IPS-18c (cell line): ENCODE data around the gene AOPEP.

Experiments used
- H3K4me3 ChIP-seq: 2 replicates; pipeline ENCODE4 v1.7.0; 2013; ENCODE audit warnings: low read depth, mild to moderate bottlenecking, low read length, moderate library complexity; ENCODE audit not compliant: insufficient read depth
- H3K9me3 ChIP-seq: one replicate; pipeline ENCODE4 v1.6.1; 2013; ENCODE audit warnings: mild to moderate bottlenecking, low read length, moderate library complexity; ENCODE audit not compliant: control insufficient read depth, insufficient read depth

AOPEP gene

DNA sequence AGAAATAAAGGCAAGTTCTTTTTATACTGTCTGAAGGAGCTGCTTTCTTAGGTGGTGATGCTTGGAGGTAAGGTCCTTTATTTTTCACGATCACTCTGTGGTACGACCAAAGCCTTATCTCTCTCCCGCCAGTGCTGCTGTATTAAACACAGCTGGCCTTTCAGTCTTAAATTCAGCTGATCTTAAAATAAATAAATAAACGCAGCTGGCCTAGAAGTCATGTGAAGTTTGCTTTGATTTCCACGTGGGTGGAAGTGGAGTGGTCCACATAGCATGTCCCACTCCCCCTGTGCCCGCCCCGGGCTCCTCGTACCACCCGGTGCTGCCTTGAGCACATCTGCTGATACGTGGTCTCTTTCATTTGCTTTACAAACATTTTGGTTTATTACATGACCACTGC lies 330.6 kb downstream of the AOPEP start:
- Histone ChIP-seq H3K4me3 (no peak overlapping the region), H3K9me3 (no peaks in the 10 kb centered on the region)

DNA sequence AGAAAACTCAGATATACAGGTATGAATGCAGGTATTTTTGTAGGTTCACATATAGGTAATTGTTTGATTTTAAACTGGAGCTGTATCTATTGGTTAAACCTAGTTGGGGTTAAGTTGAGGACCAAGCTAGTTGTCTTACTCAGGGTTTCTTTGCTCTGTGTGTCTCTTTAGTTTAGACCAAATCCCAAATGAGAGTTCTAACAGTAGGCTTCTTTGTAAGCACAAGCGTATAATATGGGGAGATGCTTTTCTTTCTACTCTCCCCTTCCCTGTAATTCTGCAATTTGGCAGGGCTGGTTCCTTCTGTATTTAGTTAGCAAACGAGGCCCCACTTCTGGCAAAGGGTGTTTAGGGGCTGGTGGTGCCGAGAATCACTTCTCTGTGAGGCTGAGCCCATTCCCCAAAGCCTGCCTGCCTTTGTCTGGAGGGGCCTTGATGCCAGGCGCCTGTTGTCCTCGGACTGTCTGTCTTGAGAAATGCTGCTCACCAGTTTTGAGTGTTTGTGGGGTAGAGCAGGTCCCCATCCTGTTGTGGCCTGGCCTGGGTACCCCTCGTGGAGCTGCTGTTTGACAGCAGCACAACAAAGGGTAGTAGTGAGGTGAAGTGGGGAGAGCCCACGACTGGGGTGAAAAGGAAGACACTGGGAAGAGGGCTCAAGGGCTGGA lies 331.8 kb downstream of the AOPEP start:
- Histone ChIP-seq H3K4me3 (no peak overlapping the region), H3K9me3 (no peaks in the 10 kb centered on the region)

DNA sequence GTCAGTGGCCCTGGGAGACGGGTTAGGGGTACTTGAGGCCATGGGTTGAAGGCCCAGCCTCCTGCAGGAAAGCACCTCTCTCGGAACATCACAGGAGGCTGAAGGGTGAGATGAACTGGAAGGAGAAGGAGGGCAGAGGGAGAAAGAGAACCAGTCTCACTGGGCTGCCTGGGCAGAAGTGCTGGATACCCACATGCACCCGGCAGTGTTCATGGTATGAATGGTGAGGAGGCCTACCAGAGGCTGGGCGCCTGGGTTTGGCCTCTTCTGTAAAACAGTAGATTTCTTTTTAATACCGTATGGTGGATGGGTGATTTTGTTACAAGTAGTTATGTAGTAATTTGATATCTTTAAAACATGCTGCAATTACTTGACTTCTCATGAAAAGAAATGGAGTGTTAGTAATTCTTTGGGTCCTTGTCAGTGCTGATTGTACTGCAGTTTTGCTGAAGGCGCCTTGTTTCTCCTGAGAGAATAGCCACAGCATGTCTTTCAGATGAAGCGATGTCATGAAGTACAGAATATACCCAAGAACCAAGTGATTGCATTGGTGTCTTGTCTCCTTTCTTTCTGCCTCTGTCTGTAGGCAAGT lies 332.4 kb downstream of the AOPEP start:
- H3K4me3 ChIP-seq = no peak overlapping the region
- H3K9me3 ChIP-seq = no peaks in the 10 kb centered on the region

DNA sequence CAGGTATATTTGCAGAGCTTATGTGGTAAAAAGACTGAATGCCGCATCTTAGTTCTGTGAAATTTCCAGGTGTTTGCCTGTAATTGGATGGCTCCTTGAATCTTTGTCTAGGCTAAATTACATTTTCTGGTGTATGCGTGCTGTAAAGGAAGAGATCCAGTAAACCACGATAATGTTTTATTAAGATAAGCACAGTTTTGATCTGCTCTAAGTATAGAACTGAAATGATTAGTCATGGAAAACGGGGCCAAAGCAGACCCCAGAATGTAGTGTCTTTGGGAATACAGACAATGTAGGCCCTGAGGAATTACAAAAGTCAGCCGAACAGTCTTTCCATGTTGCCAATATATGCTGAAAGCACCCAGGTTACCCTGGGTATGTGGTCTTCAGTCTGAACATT lies 333.7 kb downstream of the AOPEP start:
- Histone ChIP-seq H3K9me3 (no peaks in the 10 kb centered on the region), H3K4me3 (no peak overlapping the region)

DNA sequence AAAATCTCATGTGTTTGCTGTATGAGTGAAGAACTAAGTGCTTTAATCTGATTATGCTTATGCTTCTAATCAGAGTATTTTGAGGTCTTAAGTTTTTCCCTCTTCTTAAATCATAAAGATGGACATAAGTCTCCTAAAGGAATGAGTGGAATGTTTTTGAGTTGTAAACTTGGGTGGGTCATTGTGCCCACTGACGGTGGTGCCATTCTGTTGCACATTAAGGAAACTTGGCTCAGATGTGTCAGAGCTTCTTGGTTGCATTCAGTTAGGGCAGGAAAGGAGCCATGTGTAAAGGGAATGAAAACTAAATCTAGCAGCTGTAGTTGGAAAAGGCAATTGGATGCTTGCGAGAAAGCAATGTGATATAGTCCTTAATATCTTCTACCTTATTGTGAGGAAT lies 334.4 kb downstream of the AOPEP start:
- H3K4me3 ChIP-seq = no peak overlapping the region
- no peaks in the 10 kb centered on the region for H3K9me3 ChIP-seq

DNA sequence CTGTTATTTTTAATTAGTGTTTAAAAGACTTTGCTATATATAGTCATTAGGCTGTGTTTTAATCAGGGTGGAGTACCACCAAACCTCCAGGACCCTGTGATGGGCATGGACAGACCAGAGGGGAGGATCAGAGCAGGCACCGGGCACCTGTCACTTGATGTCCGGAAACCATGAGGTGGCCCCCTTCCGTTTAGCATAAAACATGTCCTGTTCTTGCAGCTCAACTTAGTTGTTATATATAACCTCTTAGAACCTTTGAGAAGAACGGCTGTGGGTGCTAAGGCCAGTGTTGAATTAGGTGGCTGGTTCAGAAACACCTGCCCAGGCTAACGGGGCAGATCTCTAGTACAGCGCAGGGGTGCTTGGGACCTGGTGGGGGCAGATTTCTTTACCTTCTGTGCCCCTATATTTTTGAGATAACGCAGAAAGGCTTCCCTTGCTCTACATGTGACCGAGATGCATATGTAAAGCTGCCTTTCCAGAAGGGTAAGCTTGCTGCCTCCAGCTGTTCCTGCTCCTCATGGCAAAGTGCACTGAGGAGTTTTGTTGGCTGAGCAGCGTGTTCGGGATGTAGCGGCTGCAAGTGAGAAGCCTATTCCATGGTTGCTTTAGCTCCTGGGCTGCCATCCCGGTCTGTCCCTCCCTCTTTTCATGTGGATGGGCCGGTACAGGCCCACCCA lies 335.6 kb downstream of the AOPEP start:
- Histone ChIP-seq H3K4me3 (no peak overlapping the region), H3K9me3 (no peaks in the 10 kb centered on the region)

DNA sequence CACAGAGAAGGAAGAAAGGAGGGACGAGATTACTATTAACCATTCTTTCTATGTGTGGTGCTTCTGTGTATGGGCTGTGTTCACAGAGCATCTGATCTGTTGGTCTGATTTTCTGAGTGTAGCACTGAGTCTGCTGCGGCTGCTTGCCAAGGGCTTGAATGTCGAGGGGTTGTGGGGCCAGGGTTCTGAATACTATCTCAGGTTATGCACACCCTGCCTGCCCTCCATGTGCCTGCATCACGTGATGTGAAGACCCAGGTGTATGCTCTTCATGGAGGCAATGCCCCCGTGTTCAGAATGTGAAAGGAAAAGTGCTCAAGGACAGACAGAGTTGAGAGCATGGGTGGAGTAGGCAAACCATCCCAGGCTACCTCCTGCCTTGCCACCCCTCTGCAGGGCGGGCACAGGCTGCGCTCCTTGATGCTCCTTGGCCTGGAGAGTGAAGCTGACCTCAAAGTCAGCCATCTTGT lies 336.1 kb downstream of the AOPEP start:
- no peak overlapping the region for H3K4me3 ChIP-seq
- H3K9me3 ChIP-seq = no peaks in the 10 kb centered on the region

DNA sequence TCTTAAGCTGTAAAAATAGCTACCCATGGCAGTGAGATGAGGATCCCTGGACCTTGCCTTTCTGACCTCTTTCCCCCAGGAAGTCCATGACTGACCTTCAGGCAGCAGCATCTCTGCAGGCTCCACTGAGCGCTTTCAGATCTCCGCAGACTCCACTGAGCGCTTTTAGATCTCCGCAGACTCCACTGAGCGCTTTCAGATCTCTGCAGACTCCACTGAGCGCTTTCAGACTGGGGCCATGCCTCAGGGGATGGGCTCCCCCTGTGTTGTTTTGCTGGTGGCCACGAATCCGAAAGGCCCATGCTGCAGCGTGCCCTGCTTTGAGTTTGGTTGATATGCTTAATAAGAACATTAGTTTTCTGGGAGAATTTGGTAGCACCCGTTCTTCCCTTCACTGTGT lies 336.8 kb downstream of the AOPEP start:
- Histone ChIP-seq H3K4me3 (no peak overlapping the region), H3K9me3 (no peaks in the 10 kb centered on the region)

DNA sequence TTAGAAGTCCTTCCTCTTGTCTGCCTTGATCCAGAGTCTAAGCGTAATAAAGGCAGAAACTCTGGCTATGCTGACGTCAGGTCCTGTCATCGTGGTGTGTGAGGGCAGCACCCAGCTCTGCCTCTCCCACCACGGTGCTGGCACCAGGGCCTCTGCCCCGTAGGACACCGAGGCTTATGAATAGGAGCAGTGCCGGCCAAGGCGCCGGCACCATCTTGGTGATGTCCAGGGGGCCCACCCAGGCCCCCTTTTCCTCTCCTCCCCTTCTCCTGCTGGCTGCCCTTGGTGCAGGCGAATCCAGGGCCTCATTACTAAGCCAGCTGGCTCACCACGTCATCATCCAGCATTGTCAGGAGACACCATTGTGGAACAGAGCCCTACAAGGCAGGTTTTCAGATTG lies 338.7 kb downstream of the AOPEP start:
- Histone ChIP-seq H3K9me3 (no peaks in the 10 kb centered on the region), H3K4me3 (no peak overlapping the region)

DNA sequence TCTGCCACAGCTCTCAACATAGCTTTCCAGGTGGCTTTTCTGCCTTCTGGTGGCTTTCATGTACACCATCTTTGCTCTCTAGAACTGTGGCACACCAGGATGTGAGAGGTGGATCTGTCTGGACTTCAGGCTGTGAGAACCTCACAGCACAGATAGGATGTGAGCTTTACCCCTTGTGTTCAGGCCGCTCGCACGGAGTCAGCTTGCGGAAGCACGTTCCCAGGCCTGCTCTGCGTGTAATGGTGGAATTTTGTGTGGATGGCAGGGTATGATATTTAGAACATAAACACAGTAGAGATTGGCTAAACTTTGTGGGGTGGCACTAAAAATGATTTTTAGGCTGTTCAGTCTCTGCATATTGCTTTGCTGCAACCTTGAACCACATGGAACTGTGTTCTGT lies 340.6 kb downstream of the AOPEP start:
- no peaks in the 10 kb centered on the region for H3K9me3 ChIP-seq
- H3K4me3 ChIP-seq = no peak overlapping the region

DNA sequence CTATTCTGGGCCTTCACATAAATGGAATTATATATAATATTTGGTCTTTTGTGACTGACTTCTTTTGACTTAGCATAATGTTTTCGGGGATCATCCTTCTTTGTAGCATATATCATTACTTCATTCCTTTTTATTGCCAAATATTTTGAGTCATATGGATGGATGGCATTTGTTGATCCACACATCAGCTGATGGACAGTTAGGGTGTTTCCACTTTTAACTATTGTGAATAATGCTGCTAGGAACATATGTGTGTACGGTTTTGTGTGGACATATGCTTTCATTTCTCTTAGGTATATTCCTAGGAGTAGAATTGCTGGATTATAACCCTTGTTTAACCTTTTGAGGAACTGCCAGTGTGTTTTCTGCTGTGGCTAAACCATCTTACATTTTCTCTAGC lies 341.4 kb downstream of the AOPEP start:
- H3K9me3 ChIP-seq = no peaks in the 10 kb centered on the region
- no peak overlapping the region for H3K4me3 ChIP-seq

DNA sequence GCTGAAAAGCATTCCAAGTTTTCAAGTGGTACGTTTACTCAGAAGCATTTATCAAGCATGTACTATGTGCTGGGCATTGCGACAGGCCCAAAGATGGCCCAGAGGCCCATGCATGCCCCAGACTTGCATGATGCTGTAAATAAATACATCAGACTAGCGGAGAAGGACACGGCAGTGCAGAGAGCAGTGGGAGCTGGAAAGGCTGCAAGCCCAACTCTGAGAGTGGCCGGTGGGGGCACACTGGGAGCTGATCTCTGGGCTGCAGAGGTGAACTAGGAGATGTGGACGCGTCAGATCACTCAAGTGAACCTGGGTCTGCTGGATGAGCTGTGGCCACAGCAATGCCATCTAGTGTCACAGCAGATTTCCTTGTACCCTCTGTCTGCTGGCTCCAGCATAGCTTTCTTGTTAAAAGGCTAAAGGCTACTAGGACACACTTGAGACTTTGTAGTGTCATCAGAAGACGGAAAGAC lies 344.1 kb downstream of the AOPEP start:
- H3K9me3 ChIP-seq = no peaks in the 10 kb centered on the region
- H3K4me3 ChIP-seq = no peak overlapping the region

DNA sequence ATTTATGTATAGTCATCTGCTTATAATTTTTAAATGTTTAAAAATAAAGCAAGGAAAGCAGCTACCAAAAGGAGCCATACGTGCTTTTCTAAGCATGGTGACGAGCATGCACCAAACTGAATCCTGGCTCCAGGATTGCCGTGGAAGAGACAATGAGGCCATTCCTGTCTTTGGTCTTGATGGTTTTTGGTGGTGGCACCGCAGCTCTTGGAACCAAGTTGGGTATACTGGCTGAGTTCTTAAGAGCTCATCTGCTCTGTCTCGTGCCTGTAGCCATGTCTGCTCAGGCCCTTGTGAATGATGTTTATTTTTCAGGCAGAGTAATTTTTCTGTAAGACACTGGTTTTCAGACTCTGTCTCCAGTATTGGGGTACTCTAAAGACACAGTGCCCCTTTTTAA lies 345.0 kb downstream of the AOPEP start:
- Histone ChIP-seq H3K4me3 (no peak overlapping the region), H3K9me3 (no peaks in the 10 kb centered on the region)

DNA sequence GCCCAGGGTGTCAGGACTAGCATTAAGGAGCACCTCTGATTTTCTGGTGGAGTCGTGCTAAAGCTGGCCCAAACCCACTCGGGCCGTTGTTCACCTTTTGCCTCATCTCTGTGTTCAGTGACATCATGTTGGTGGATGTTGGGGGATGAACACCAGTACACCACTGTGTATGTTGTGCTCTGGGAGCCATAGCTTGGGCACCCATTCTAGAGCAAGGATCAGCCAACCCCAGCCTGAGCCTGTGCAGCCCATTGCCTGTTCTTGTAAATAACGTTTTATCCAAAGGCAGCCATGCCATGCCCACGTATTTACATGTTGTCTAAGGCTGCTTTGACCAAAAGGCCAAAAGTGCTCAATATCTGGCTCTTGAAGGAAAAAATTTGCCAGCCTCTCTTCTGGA lies 345.4 kb downstream of the AOPEP start:
- no peaks in the 10 kb centered on the region for H3K9me3 ChIP-seq

DNA sequence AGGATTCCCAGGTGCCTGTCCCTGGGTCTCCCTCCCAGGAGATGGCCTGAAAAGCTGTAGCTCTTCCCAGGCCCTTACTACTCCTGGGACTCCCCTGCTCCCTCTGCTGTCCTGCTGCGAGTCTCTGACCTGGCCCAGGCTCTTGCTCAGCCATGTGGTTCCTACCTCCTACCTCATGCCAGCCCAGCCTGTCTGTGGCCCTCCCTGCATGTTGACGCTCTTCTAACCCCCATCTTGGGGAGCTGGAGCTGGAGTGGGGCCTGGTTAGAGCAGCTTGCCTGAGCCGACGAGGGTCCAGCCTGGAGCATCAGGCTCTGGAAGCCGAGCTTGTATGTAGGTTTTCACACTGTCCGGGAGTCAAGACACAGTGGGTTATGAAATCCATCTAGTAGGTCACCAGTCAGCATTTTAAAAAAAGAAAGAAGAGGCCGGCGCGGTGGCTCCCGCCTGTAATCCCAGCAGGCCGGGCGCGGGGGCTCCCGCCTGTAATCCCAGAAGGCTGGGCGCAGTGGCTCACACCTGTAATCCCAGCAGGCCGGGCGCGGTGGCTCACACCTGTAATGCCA lies 346.6 kb downstream of the AOPEP start:
- Histone ChIP-seq H3K9me3 (no peaks in the 10 kb centered on the region), H3K4me3 (no peak overlapping the region)

More for the DNA sequence above, 345.4 kb downstream of the AOPEP start:
- no peak overlapping the region for H3K4me3 ChIP-seq

DNA sequence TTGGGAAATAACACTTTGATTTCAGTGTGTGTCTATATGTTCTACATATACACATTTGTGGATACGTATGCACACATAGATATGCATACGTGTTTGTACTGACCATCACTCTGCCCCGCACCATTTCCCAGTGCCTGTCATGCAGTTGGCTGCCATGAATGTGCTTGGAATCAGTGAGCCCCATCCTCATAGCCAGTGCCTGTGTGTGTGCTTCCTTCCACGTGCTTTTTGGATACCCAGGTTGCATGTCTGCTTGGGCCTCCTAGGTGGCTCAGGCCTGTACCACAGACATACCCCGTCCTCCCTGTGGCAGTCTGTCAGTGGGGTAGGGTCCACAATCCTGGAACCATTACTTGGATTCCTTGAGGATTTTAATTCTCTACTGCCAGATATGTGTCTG lies 347.4 kb downstream of the AOPEP start:
- no peaks in the 10 kb centered on the region for H3K9me3 ChIP-seq
- H3K4me3 ChIP-seq = no peak overlapping the region

DNA sequence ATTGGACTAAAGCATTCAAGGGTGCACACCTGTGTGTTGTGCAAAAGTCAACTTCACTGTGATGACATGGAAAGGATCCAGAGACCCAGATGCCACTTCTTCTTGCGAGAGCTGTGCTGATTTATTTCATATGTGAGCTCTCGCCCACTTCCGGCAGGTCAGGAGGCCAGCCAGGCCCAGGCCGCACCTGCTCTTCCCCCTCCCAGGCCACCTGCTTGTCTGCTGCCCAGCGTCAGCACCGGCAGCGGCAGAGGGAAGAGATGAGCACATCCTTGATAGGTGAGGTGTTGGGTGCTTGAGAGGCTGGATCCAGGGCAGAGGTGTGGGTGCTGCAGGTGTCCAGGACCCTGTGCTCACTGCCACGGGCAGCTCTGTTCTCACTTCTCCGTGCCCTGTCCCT lies 348.1 kb downstream of the AOPEP start:
- Histone ChIP-seq H3K9me3 (no peaks in the 10 kb centered on the region), H3K4me3 (no peak overlapping the region)

DNA sequence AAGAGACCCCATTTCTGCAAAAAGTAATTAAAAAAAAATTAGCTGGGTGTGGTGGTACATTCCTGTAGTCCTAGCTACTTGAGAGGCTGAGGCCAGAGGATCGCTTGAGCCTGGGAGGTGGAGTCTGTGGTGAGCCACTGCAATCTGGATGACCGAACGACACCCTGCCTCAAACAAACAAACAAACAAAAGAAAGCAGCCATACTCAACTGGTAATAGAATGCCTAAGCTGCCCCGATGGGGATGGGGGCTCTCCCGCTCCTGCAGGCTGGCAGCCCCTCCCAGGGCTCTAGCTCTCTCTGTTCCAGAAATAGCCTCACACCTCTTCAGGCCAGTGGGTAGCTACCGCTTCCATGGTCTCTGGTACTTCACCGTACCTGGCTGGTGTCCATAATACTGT lies 349.2 kb downstream of the AOPEP start:
- H3K4me3 ChIP-seq = no peak overlapping the region
- peaks cover 2% of the 10 kb centered on the region for H3K9me3 ChIP-seq
